ENCODE measurements around the gene INTS1.

The INTS1 gene

GRCh38 chr7:1503390-1503789 is 799 bp downstream of the INTS1 start:
- in situ Hi-C loops (cut with HindIII; ENCODE audit: low sequenced_read_pairs) = no loop called here
- DNase-seq (ENCODE audit: low read depth, low spot score) = no peak
- peak overlapping the region; percentile 68 for H3K4me3 ChIP-seq (ENCODE audit: low read depth, low read length)
- no peak for TF ChIP-seq CTCF (IDR thresholded peaks at IDR 0.05; ENCODE audit: low read depth, low read length)

- H3K4me3 ChIP-seq (ENCODE audit: low read depth, low read length) = no peak overlapping the region
- no peak for TF ChIP-seq CTCF (IDR thresholded peaks at IDR 0.05; ENCODE audit: low read depth, low read length)
- in situ Hi-C loops (cut with HindIII; ENCODE audit: low sequenced_read_pairs) = no loop called here
- DNase-seq (ENCODE audit: low read depth, low spot score) = no peak
These were observed 1.3 kb downstream of the INTS1 start for GRCh38 chr7:1502845-1503244.

GRCh38 chr7:1501487-1502270 is 2.5 kb downstream of the INTS1 start:
- H3K4me3 ChIP-seq (ENCODE audit: low read depth, low read length) = no peak overlapping the region
- DNase-seq (ENCODE audit: low read depth, low spot score) = no peak
- in situ Hi-C loops (cut with HindIII; ENCODE audit: low sequenced_read_pairs) = no loop called here
- no peak for TF ChIP-seq CTCF (IDR thresholded peaks at IDR 0.05; ENCODE audit: low read depth, low read length)

- no peak for TF ChIP-seq CTCF (IDR thresholded peaks at IDR 0.05; ENCODE audit: low read depth, low read length)
- no peak overlapping the region for H3K4me3 ChIP-seq (ENCODE audit: low read depth, low read length)
- no peak for DNase-seq (ENCODE audit: low read depth, low spot score)
- in situ Hi-C loops (cut with HindIII; ENCODE audit: low sequenced_read_pairs) = no loop called here
These were observed 4.0 kb downstream of the INTS1 start for GRCh38 chr7:1500064-1500807.

- TF ChIP-seq CTCF (IDR thresholded peaks at IDR 0.05; ENCODE audit: low read depth, low read length) = no peak
- DNase-seq (ENCODE audit: low read depth, low spot score) = no peak
- H3K4me3 ChIP-seq (ENCODE audit: low read depth, low read length) = no peak overlapping the region
- in situ Hi-C loops (cut with HindIII; ENCODE audit: low sequenced_read_pairs) = no loop called here
These were observed 4.7 kb downstream of the INTS1 start for GRCh38 chr7:1499367-1500029.

GRCh38 chr7:1498370-1499305 is 5.6 kb downstream of the INTS1 start:
- TF ChIP-seq CTCF (IDR thresholded peaks at IDR 0.05; ENCODE audit: low read depth, low read length) = no peak
- in situ Hi-C loops (cut with HindIII; ENCODE audit: low sequenced_read_pairs) = no loop called here
- DNase-seq (ENCODE audit: low read depth, low spot score) = no peak
- no peak overlapping the region for H3K4me3 ChIP-seq (ENCODE audit: low read depth, low read length)

All from astrocyte of the spinal cord (primary cell).